ENCODE data around the gene SLC22A23.
A peak's percentile ranks its signal among the peaks of the same experiment; 100 is the strongest.

The SLC22A23 gene

GRCh38 chr6:3347826-3348225, 109.0 kb downstream of the SLC22A23 start:
- Histone ChIP-seq H3K36me3 (no peaks in the 10 kb centered on the region), H3K27ac (peak overlapping the region in 6 of 11 experiments; percentile 67 to 84 (median 82); a peak in 12 of 22 replicates), H3K4me1 (peaks cover 54 to 96% (median 87%) of the 10 kb centered on the region in 10 experiments), H3K4me2 (peak overlapping the region in 10 of 11 experiments; percentile 60 to 96 (median 89); a peak in 19 of 22 replicates), H3K27me3 (no peaks in the 10 kb centered on the region), H3K9me3 (replicated peaks in 1 of 11) (no peaks in the 10 kb centered on the region), H3K9ac (peak overlapping the region in 5 of 11 experiments; percentile 41 to 71 (median 63); a peak in 6 of 22 replicates), H3K4me3 (peak overlapping the region in 2 of 10 experiments; percentile 32 to 44; a peak in 1 of 20 replicates), H4K20me1 (no peaks in the 10 kb centered on the region)
- TF ChIP-seq Cebpa-rat (IDR thresholded peaks at IDR 0.05), result no peak

GRCh38 chr6:3347247-3347646, 109.6 kb downstream of the SLC22A23 start:
- Histone ChIP-seq H3K27ac (peak overlapping the region in 4 of 11 experiments; percentile 29 to 83 (median 82); a peak in 5 of 22 replicates), H3K4me3 (no peak overlapping the region), H3K27me3 (no peaks in the 10 kb centered on the region), H3K9ac (no peak overlapping the region), H3K36me3 (no peaks in the 10 kb centered on the region), H3K4me2 (peak overlapping the region in 8 of 11 experiments; percentile 82 to 96 (median 92); a peak in 15 of 22 replicates), H4K20me1 (no peaks in the 10 kb centered on the region), H3K9me3 (replicated peaks in 1 of 11) (no peaks in the 10 kb centered on the region), H3K4me1 (peaks cover 48 to 91% (median 81%) of the 10 kb centered on the region in 10 experiments)
- no peak for TF ChIP-seq Cebpa-rat (IDR thresholded peaks at IDR 0.05)

- Histone ChIP-seq H4K20me1 (no peaks in the 10 kb centered on the region), H3K27ac (peak overlapping the region in 1 of 11 experiments; percentile 14; a peak in 2 of 22 replicates), H3K9me3 (replicated peaks in 1 of 11) (no peaks in the 10 kb centered on the region), H3K36me3 (no peaks in the 10 kb centered on the region), H3K4me1 (peaks cover 43 to 83% (median 73%) of the 10 kb centered on the region in 10 experiments), H3K9ac (no peak overlapping the region), H3K4me3 (no peak overlapping the region), H3K4me2 (peak overlapping the region in 8 of 11 experiments; percentile 45 to 96 (median 92); a peak in 16 of 22 replicates), H3K27me3 (no peaks in the 10 kb centered on the region)
- no peak for TF ChIP-seq Cebpa-rat (IDR thresholded peaks at IDR 0.05)
These were observed 110.4 kb downstream of the SLC22A23 start for GRCh38 chr6:3346476-3346875.

- H3K4me1 ChIP-seq, result peaks cover 43 to 76% (median 67%) of the 10 kb centered on the region in 10 experiments
These were observed 111.0 kb downstream of the SLC22A23 start for GRCh38 chr6:3345836-3346235.

GRCh38 chr6:3343089-3343883, 113.6 kb downstream of the SLC22A23 start:
- no peaks in the 10 kb centered on the region for H3K36me3 ChIP-seq
- H3K27me3 ChIP-seq, result no peaks in the 10 kb centered on the region
- no peak overlapping the region for H3K4me3 ChIP-seq
- H3K9me3 ChIP-seq (replicated peaks in 1 of 11), result no peaks in the 10 kb centered on the region
- no peak for TF ChIP-seq Cebpa-rat (IDR thresholded peaks at IDR 0.05)
- peak overlapping the region in 2 of 11 experiments; percentile 34 to 91; a peak in 2 of 22 replicates for H3K4me2 ChIP-seq
- H3K9ac ChIP-seq, result no peak overlapping the region
- no peak overlapping the region for H3K27ac ChIP-seq
- peaks cover 39 to 64% (median 55%) of the 10 kb centered on the region in 10 experiments for H3K4me1 ChIP-seq
- H4K20me1 ChIP-seq, result no peaks in the 10 kb centered on the region

More at GRCh38 chr6:3345836-3346235, 111.0 kb downstream of the SLC22A23 start:
- Histone ChIP-seq H3K9ac (no peak overlapping the region), H3K9me3 (replicated peaks in 1 of 11) (no peaks in the 10 kb centered on the region), H3K4me2 (peak overlapping the region in 9 of 11 experiments; percentile 1 to 96 (median 91); a peak in 16 of 22 replicates), H3K36me3 (no peaks in the 10 kb centered on the region), H3K27ac (peak overlapping the region in 1 of 11 experiments; percentile 14; a peak in 1 of 22 replicates), H3K27me3 (no peaks in the 10 kb centered on the region), H3K4me3 (no peak overlapping the region), H4K20me1 (no peaks in the 10 kb centered on the region)
- no peak for TF ChIP-seq Cebpa-rat (IDR thresholded peaks at IDR 0.05)

- TF ChIP-seq Cebpa-rat (IDR thresholded peaks at IDR 0.05), result no peak
- Histone ChIP-seq H3K36me3 (no peaks in the 10 kb centered on the region), H3K27ac (no peak overlapping the region), H3K4me2 (0 out of 22 replicates have a peak overlapping the region, but pooled peaks of 1 of the 11 experiments have one; percentile 2), H3K27me3 (no peaks in the 10 kb centered on the region), H3K9me3 (replicated peaks in 1 of 11) (no peaks in the 10 kb centered on the region), H3K4me3 (no peak overlapping the region), H3K9ac (no peak overlapping the region), H3K4me1 (peaks cover 42 to 64% (median 59%) of the 10 kb centered on the region in 10 experiments), H4K20me1 (no peaks in the 10 kb centered on the region)
These were observed 115.4 kb downstream of the SLC22A23 start for GRCh38 chr6:3341467-3341866.

GRCh38 chr6:3340894-3341293, 116.0 kb downstream of the SLC22A23 start:
- no peaks in the 10 kb centered on the region for H3K36me3 ChIP-seq
- no peak overlapping the region for H3K27ac ChIP-seq
- H3K9ac ChIP-seq, result no peak overlapping the region
- no peak for TF ChIP-seq Cebpa-rat (IDR thresholded peaks at IDR 0.05)
- no peak overlapping the region for H3K4me3 ChIP-seq
- no peaks in the 10 kb centered on the region for H4K20me1 ChIP-seq
- no peak overlapping the region for H3K4me2 ChIP-seq
- no peaks in the 10 kb centered on the region for H3K27me3 ChIP-seq
- peaks cover 41 to 63% (median 59%) of the 10 kb centered on the region in 10 experiments for H3K4me1 ChIP-seq
- no peaks in the 10 kb centered on the region for H3K9me3 ChIP-seq (replicated peaks in 1 of 11)

GRCh38 chr6:3340358-3340802, 116.5 kb downstream of the SLC22A23 start:
- Histone ChIP-seq H3K4me3 (no peak overlapping the region), H3K27me3 (no peaks in the 10 kb centered on the region), H3K9me3 (replicated peaks in 1 of 11) (no peaks in the 10 kb centered on the region), H4K20me1 (no peaks in the 10 kb centered on the region), H3K27ac (no peak overlapping the region), H3K4me1 (peaks cover 36 to 63% (median 54%) of the 10 kb centered on the region in 10 experiments), H3K36me3 (no peaks in the 10 kb centered on the region), H3K9ac (no peak overlapping the region), H3K4me2 (no peak overlapping the region)
- no peak for TF ChIP-seq Cebpa-rat (IDR thresholded peaks at IDR 0.05)

GRCh38 chr6:3339811-3340210, 117.0 kb downstream of the SLC22A23 start:
- H3K9me3 ChIP-seq (replicated peaks in 1 of 11), result no peaks in the 10 kb centered on the region
- TF ChIP-seq Cebpa-rat (IDR thresholded peaks at IDR 0.05), result no peak
- H3K9ac ChIP-seq, result no peak overlapping the region
- 0 out of 22 replicates have a peak overlapping the region, but pooled peaks of 1 of the 11 experiments have one; percentile 45 for H3K27ac ChIP-seq
- no peaks in the 10 kb centered on the region for H3K36me3 ChIP-seq
- H4K20me1 ChIP-seq, result no peaks in the 10 kb centered on the region
- peak overlapping the region in 6 of 11 experiments; percentile 72 to 83 (median 74); a peak in 9 of 22 replicates for H3K4me2 ChIP-seq
- H3K4me3 ChIP-seq, result no peak overlapping the region
- no peaks in the 10 kb centered on the region for H3K27me3 ChIP-seq
- peaks cover 36 to 63% (median 49%) of the 10 kb centered on the region in 10 experiments for H3K4me1 ChIP-seq

Measured in BLaER1 treated with 17β-estradiol and CSF1 and Interleukin-3, amounts not matched to agents 10 nM and 100 nM (cell line).